ENCODE results near the gene PDLIM7.
A peak's percentile ranks its signal among the peaks of the same experiment; 100 is the strongest.

The PDLIM7 gene

GRCh38 chr5:177505075-177505474 is 7.7 kb upstream of the PDLIM7 start:
- no peak for DNase-seq (ENCODE audit: low read depth, low spot score)

DNA sequence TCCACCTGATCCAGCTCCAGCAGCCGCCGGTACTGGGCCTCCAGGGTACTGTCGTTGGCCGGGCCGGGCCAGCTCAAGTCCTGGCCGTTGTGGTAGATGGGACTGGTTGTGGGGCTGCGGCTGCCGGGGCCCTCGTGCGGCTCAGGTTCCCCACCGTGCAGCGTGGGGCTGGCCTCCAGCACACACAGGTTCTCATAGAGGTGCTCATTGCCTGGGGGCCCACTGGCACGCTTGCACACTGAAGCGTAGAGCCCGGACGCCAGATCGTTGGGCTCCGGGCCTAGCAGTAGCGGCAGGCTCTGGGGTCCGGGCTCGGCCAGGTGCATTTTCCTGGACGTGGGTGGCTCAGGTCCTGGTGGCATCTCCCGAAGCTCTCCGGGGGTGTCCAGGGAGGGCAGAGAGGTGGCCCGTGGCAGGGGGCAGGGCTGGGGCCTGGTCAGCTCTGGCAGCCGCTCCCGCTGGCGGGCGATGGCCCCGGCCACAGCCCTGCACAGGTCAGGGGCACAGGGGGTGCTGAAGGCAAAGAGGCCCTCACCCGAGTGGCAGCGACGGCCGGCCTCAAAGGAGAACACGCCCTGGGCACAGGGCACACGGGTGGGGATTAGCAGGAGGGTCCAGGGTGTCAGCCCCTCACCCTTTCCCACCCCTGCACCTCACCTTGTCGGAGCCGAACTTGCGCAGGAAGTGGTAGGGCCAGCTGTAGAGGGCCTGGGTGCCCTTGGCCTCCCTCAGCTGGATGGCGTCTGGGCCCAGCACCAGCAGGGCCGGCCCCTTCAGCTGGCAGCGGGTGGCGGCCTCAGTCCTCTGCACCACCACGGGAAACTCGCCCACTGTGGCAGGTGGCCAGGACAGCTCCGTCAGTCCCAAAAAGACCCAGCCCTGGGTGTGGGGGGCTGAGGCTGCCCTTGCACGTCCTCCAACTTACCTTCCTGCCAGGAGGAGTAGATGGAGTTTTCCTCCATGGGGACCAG is 7.0 kb upstream of the PDLIM7 start:
- DNase-seq (ENCODE audit: low read depth, low spot score): no peak

GRCh38 chr5:177503351-177504085 is 6.1 kb upstream of the PDLIM7 start:
- no peak for DNase-seq (ENCODE audit: low read depth, low spot score)

- no peak for DNase-seq (ENCODE audit: low read depth, low spot score)
Observed at GRCh38 chr5:177502886-177503285, 5.5 kb upstream of the PDLIM7 start.

GRCh38 chr5:177501874-177502678 is 4.7 kb upstream of the PDLIM7 start:
- DNase-seq (ENCODE audit: low read depth, low spot score): no peak

DNA sequence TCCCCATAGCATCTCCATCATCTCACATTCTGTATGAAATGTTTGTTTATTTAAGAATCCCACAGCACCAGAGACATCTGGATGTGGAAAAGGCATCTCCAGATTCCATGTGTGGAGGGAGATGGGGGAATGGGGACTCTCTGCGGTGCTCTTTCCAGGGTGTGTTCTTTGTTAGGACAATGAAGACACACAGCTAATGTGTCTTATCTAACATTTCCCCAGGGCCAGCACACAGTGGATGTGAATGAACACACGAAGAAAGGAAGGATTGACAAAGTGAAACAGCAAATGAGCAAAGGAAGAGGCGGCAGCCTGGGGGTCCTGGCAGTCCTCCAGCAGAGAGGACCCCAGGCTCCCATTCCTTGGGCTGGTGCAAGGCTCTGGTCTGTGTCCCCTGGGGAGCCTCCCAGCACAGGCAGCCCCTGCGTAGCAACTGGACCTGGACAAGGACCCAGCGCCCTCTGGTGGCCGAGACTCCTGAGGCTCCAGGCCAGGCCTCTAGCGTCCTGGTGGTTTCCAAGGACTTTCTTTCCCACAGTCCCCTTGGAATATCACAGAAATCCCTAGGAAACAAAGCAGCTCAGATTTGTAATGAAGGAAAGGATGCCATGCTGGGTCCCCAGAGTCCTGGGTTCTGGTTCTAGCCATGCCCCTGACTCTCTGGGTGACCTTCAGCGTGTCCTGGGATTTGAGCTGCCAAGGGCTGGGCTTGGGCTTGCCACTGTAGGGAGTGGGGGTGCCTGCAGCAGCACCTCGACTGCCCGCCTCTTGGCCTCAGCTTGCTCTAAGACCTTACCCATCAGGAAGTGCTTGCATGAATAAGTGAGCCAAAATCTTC is 3.5 kb upstream of the PDLIM7 start:
- DNase-seq (ENCODE audit: low read depth, low spot score): peak; percentile 74

DNA sequence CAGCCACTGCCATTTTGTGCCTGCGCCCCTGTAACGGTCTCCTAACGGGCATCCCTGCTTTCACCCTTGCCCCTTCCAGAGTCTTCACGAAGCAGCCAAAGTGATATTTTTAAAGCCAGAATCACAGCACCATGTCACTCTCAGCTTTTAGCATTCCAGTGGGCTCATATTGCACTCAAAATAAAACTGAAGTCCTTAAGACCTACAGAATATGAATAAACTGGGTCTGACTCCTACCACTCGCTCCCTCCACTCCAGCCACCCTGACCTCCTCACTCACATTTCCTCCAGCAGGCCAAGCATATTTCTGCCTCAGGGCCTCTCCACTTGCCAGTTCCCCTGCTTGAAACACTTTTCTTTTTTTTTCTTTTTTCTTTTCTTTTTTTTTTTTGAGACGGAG is 2.4 kb upstream of the PDLIM7 start:
- no peak for DNase-seq (ENCODE audit: low read depth, low spot score)

DNA sequence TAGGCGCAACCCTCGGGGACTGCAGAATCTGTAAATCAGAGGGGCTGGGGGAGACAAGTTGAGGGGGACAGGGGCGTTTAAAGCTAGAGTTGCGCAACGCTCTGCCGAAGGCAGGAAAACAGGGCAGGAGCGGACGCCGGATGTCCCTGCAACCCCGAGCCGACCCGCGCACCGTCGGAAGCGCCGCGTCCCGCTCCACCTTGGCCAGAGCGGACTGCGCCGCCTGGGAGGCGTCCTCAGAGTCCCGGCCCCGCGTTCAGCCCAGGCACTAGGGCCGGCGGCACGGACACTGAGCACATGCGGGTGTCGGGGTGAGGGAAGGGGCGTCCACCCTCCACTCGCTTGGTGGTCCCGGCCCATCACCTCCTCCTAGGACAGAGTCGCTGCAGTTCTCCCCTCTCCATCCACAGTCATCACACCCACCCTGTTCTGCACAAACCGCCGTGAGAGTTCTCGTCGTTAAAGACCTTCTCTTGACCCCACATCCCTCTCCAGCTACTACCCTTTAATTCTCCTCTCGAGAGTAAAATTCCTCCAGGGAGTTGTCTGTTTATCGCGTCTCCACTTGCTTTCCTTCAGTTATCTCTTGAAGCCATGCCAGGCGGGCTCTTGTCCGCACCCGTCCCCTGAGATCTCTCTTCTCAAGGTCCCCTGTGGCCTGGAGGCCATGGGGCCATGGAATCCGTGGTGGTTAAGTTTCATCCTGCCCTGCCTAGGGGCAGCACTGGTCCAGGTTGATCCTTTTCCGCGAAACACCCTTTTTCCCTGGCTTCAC is 796 bp upstream of the PDLIM7 start:
- DNase-seq (ENCODE audit: low read depth, low spot score): no peak

GRCh38 chr5:177496727-177497291 is 595 bp downstream of the PDLIM7 start:
- no peak for DNase-seq (ENCODE audit: low read depth, low spot score)

GRCh38 chr5:177496070-177496726 is 1.2 kb downstream of the PDLIM7 start:
- no peak for DNase-seq (ENCODE audit: low read depth, low spot score)

DNA sequence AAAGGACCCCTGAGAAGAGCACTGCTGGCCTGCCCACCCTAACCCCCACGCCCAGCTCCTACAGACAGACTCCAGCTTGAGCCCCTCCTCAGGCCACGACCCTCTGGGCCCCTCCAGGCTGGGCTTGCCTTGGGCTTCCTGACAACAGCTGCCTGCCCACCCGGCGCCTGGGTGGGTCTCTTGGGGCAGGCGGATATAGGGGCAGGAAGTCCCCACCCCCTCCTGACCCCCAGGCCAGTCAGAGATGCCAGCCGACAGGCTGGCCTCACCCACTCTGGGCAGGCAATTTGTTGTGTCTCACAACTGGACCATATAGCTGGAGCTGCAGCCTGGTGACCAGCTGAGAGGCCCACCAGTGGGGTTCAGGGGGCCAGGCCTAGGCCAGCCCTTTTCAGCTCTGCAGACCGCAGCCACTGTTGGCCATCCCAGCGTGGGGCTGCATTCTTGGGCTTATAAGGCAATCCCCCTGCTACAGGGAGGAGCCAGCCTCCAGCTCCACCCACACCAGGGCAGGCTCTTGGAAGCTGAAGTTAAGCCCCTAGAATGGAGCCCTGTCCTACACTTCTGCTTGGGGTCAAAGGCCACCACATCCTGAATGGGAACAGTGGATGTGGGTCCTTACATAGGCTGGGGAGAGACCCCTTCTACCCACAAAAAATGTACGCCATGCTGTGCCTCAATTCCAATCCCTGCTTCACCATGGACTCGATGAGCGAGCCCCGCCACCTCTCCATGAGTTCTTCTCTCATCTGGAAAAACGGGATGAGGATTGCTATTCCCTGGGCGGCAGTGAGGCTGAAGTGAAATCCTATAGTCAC is 2.0 kb downstream of the PDLIM7 start:
- peak; percentile 95 for DNase-seq (ENCODE audit: low read depth, low spot score)

- peak; percentile 64 for DNase-seq (ENCODE audit: low read depth, low spot score)
Observed at GRCh38 chr5:177494346-177495195, 2.8 kb downstream of the PDLIM7 start.

DNA sequence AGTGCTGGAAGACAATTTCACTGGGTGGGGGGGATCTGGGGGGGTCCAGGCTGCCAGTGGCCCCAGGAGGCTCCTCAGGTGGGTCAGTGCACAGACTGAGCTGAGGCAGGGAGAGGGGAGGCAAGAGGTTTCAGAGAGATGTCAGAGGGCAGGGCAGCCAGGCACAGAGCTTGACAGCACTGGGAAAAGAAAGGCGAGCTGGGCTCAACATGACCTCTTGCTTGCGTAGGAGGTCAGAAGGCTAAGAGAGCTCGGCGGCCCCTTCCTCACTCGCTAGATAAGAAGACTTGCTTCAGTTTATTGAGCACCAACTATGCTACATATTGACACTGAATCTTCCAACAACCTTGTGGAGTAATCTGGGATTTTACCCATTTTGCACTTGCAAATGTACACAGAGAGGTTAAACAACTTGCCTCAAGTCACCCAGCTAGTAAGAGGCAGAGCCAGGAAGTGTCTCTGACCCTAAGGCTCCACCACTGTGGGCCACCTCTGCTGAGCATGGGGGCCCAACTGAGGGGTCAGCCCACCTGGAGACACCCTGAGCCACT is 3.5 kb downstream of the PDLIM7 start:
- DNase-seq (ENCODE audit: low read depth, low spot score): no peak

DNA sequence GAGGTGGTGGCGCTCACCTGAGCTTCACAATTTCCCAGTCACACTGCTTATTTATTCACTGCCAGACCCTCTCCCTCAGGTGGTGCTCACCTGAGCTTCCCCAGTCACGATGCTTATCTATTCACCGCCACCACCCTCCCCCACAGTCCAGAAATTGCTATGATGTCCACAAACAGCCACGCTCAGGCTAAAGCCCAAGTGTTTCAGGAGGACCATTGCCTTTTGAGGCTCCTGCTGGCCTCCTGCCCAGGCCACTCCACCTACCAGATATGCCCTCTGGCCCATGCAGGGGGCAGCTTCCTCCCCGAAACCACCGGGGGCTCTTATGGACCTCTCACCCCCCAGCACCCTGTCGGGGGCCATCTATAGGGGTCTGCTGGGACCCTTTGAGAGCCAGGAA is 4.6 kb downstream of the PDLIM7 start:
- DNase-seq (ENCODE audit: low read depth, low spot score): no peak

DNA sequence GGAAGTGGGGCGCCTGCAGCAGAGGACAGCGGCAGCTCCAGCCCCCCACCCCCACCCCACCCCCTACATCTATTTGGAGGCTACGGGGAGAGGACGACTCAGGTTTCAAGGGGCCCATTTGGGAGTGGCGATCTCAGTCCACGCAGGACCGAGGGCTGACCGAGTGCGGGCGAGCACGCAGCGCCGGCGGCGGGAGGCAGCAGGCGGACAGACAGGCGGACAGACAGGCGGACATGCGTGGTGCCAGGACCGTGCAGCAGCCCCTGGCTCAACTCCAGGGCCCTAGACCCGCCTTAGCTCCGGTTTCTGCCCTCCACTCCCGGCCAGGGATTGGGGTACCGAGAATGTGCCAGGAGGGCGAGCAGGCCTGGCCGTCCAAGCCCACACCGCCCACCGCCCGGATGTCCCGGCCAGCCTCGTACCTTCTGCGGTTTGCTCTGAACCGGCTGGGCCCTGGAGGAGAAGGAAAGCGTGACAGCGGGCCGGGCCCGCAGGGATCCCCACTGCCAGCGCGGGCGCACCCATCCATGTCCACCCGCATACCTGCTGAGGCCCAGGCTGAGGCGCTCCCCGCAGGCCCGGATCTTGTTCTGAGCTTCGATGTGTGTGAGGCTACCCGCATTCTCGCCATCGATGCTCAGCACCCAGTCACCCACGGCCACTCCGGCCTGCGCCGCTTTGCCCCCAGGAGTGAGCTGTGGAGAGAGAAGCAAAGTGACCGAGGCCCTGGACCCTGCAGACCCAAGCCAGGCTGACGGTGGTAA is 5.2 kb downstream of the PDLIM7 start:
- no peak for DNase-seq (ENCODE audit: low read depth, low spot score)

DNA sequence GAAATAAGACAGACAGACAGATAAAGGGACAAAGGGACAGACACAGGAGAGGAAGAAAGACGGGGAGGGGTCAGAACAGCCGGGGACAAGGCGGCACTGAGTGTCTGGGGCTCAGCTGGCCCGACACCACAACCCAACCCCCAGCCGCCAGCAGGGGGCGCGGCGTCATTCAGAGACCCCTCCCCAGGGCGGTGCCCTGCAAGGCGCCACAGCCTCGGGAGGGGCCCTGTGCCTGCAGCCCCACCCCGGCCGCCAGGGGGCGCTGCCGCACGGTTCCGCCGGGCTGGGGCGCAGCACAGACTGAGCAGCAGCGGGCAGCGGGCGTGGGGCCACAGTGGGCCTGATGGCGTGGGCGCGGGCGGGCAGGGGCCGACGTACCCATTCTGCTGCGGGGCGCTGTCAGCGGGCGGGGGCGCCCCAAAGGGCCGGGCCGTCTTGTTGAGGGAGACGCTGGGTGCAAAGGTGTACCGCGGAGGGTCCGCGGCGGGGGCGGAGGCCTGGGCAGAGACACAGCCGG is 5.9 kb downstream of the PDLIM7 start:
- no peak for DNase-seq (ENCODE audit: low read depth, low spot score)
